ENCODE data around the gene DIP2C. TPM values are rescaled to one million over a fixed set of nuclear protein-coding genes. Genes with fewer than 3 reads are reported as not detected.

The DIP2C gene
- total RNA-seq, 6 experiments from 2014 or later, result 23.2 to 28.9 (median 26.3) TPM

- Mint-ChIP-seq H3K4me1 (ENCODE audit: low read depth) (no peaks in the 10 kb centered on the region), H3K36me3 (ENCODE audit: low read depth) (peaks cover 41% of the 10 kb centered on the region), H3K27me3 (ENCODE audit: insufficient read depth) (peaks cover 5% of the 10 kb centered on the region), H3K9me3 (no peaks in the 10 kb centered on the region), H3K27ac (no peak overlapping the region), H3K4me3 (no peak overlapping the region)
- no peak for TF ChIP-seq CTCF (IDR thresholded peaks at IDR 0.05)
- DNase-seq, result no peak
These were observed 333.0 kb downstream of the DIP2C start for GRCh38 chr10:356452-356851.

- peaks cover 52% of the 10 kb centered on the region for H3K36me3 Mint-ChIP-seq (ENCODE audit: low read depth)
- no peaks in the 10 kb centered on the region for H3K9me3 Mint-ChIP-seq
- no peak for TF ChIP-seq CTCF (IDR thresholded peaks at IDR 0.05)
- no peak overlapping the region for H3K4me3 Mint-ChIP-seq
- DNase-seq, result no peak
- no peaks in the 10 kb centered on the region for H3K4me1 Mint-ChIP-seq (ENCODE audit: low read depth)
- no peak overlapping the region for H3K27ac Mint-ChIP-seq
- H3K27me3 Mint-ChIP-seq (ENCODE audit: insufficient read depth), result peaks cover 5% of the 10 kb centered on the region
These were observed 334.4 kb downstream of the DIP2C start for GRCh38 chr10:354901-355617.

GRCh38 chr10:352476-353235, 336.8 kb downstream of the DIP2C start:
- TF ChIP-seq CTCF (IDR thresholded peaks at IDR 0.05), result no peak
- peaks cover 7% of the 10 kb centered on the region for H3K27me3 Mint-ChIP-seq (ENCODE audit: insufficient read depth)
- H3K27ac Mint-ChIP-seq, result no peak overlapping the region
- H3K36me3 Mint-ChIP-seq (ENCODE audit: low read depth), result peaks cover 63% of the 10 kb centered on the region
- no peak overlapping the region for H3K4me3 Mint-ChIP-seq
- no peaks in the 10 kb centered on the region for H3K4me1 Mint-ChIP-seq (ENCODE audit: low read depth)
- DNase-seq, result no peak
- H3K9me3 Mint-ChIP-seq, result peaks cover 9% of the 10 kb centered on the region

- Mint-ChIP-seq H3K27ac (no peak overlapping the region), H3K9me3 (peaks cover 16% of the 10 kb centered on the region), H3K36me3 (ENCODE audit: low read depth) (peaks cover 66% of the 10 kb centered on the region), H3K4me1 (ENCODE audit: low read depth) (no peaks in the 10 kb centered on the region), H3K27me3 (ENCODE audit: insufficient read depth) (peaks cover 7% of the 10 kb centered on the region), H3K4me3 (no peak overlapping the region)
- TF ChIP-seq CTCF (IDR thresholded peaks at IDR 0.05), result no peak
- DNase-seq, result no peak
These were observed 337.6 kb downstream of the DIP2C start for GRCh38 chr10:351770-352334.

- DNase-seq, result no peak
- no peak for TF ChIP-seq CTCF (IDR thresholded peaks at IDR 0.05)
- Mint-ChIP-seq H3K36me3 (ENCODE audit: low read depth) (peaks cover 66% of the 10 kb centered on the region), H3K9me3 (peaks cover 19% of the 10 kb centered on the region), H3K27me3 (ENCODE audit: insufficient read depth) (peaks cover 7% of the 10 kb centered on the region), H3K4me3 (no peak overlapping the region), H3K27ac (no peak overlapping the region), H3K4me1 (ENCODE audit: low read depth) (no peaks in the 10 kb centered on the region)
These were observed 338.4 kb downstream of the DIP2C start for GRCh38 chr10:350981-351501.

All from HFFc6 (cell line).